GM10248 (cell line): ENCODE data around the gene MYO7A.
"Not testable (repeated sequence)": the region's sequence is repeated elsewhere in the genome, so short reads cannot be mapped to it uniquely, and the experiment has no call there.

Experiments used
- CTCF ChIA-PET: fragments of 300-600 bp; sonication (Branson Sonifier 250); formaldehyde crosslinking; extraction: SDS; loops from one replicate; lab custom pipeline; 2021; ENCODE audit warnings: antibody characterized with exemption; lab: Yijun Ruan, JAX
- POLR2A ChIA-PET: fragments of 350-650 bp; sonication (Branson Sonifier 250); formaldehyde crosslinking; extraction: SDS; loops from one replicate; lab custom pipeline; 2020; ENCODE audit warnings: antibody characterized with exemption; lab: Yijun Ruan, JAX
- DNase-seq: peaks from one replicate; pipeline ENCODE4 v3.0.0; 2012; ENCODE audit errors: extremely low spot score
- CTCF ChIP-seq: IDR thresholded peaks from 2 replicates; pipeline ENCODE4 v1.5.1; 2012; ENCODE audit warnings: mild to moderate bottlenecking, low read depth; ENCODE audit errors: extremely low read depth, missing control alignments, control extremely low read depth

MYO7A gene

GRCh38 chr11:77096591-77097019, 31.4 kb upstream of the MYO7A start:
- CTCF ChIA-PET, result interaction anchor here (2.9 to 8.3 kb wide), 2 partner anchors 15 to 30 kb away, joined by 8 to 68 read pairs; no protein-coding TSS in a partner anchor
- no peak for DNase-seq
- POLR2A ChIA-PET, result no interaction called here
- no peak for TF ChIP-seq CTCF

GRCh38 chr11:77097180-77097579, 30.9 kb upstream of the MYO7A start:
- DNase-seq, POLR2A ChIA-PET, CTCF ChIA-PET: not testable (repeated sequence)

GRCh38 chr11:77100166-77101042, 27.6 kb upstream of the MYO7A start:
- ChIA-PET POLR2A (no interaction called here), CTCF (interaction anchor here (0.6 to 1.9 kb wide), 6 partner anchors 9 to 313 kb away, joined by 3 to 14 read pairs (median 4); partner anchors contain the start of gene MYO7A)
- DNase-seq, result no peak
- TF ChIP-seq CTCF, result no peak

GRCh38 chr11:77101043-77101537, 27.0 kb upstream of the MYO7A start:
- DNase-seq, result peak; percentile 50
- ChIA-PET CTCF (interaction anchor here (0.6 to 1.9 kb wide), 5 partner anchors 9 to 313 kb away, joined by 3 to 14 read pairs (median 4); no protein-coding TSS in a partner anchor), POLR2A (no interaction called here)
- TF ChIP-seq CTCF, result no peak

GRCh38 chr11:77102246-77103210, 25.5 kb upstream of the MYO7A start, which contains the start of gene OMP:
OMP (plus strand) TSS chr11:77102840; CDS start chr11:77102840, 0 bp downstream.
- POLR2A ChIA-PET, result no interaction called here
- no peak for DNase-seq
- CTCF ChIA-PET, result interaction anchor here (0.9 to 1.9 kb wide), 5 partner anchors 11 to 55 kb away, joined by 3 to 14 read pairs (median 6); no protein-coding TSS in a partner anchor
- no peak for TF ChIP-seq CTCF

DNA sequence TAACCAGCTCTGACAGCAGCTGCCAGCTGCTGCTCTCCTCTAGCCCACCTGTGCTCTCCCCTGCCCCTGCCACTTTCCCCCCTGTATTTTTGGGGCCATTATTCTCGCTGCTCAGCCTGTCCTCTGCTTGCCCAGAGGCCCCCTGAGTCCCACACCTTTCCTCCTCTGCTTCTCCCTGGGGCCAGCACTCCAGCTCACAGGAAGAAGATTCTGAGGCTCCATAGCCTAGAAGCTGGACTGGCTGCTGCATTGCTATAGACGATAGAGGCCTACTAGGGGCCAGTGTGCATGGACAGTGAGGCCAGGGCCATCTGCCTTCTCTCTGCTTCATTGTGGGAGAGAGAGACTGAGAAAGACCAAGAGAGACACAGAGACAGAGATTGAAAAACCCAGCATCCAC, 24.7 kb upstream of the MYO7A start:
- TF ChIP-seq CTCF, result no peak
- ChIA-PET POLR2A (no interaction called here), CTCF (interaction anchor here (0.9 to 6.0 kb wide), 3 partner anchors 12 to 56 kb away, joined by 5 to 23 read pairs (median 6); partner anchors contain the start of gene MYO7A)
- no peak for DNase-seq
